OCI-LY3 (cell line): Measurements from ENCODE around the gene LAMA4.
A peak's percentile ranks its signal among the peaks of the same experiment; 100 is the strongest.

Experiments used
- H2AFZ ChIP-seq: fragments of 200-600, 300-600 bp; shearing (Covaris generic); 2 replicates; pipeline ENCODE4 v1.6.0; 2014; ENCODE audit warnings: antibody characterized with exemption, low read depth, low read length
- H3K27ac ChIP-seq: fragments of 200-600, 300-600 bp; sonication (generic); 2 replicates; pipeline ENCODE4 v1.5.1; 2014; ENCODE audit warnings: mild to moderate bottlenecking, low read length, moderate library complexity, mixed read lengths
- H3K27me3 ChIP-seq: fragments of 200-600, 300-600 bp; sonication (generic); 2 replicates; pipeline ENCODE4 v1.6.1; 2014; ENCODE audit warnings: low read depth, low read length, mixed read lengths
- H3K36me3 ChIP-seq: fragments of 200-600, 300-600 bp; sonication (generic); replicated peaks from 2 replicates; pipeline ENCODE3; 2014; ENCODE audit warnings: low read depth, low read length, mixed read lengths
- H3K4me1 ChIP-seq: fragments of 300-600, 200-600 bp; sonication (generic); 2 replicates; pipeline ENCODE4 v1.6.1; 2014; ENCODE audit warnings: low read length, mixed read lengths
- H3K4me2 ChIP-seq: fragments of 200-600, 300-600 bp; sonication (generic); 2 replicates; pipeline ENCODE4 v1.6.1; 2014; ENCODE audit warnings: low read length, mixed read lengths
- H3K4me3 ChIP-seq: fragments of 300-600, 200-600 bp; sonication (generic); 2 replicates; pipeline ENCODE4 v1.5.1; 2014; ENCODE audit warnings: antibody characterized with exemption, mild to moderate bottlenecking, low read length, moderate library complexity
- H3K79me2 ChIP-seq: fragments of 300-600, 200-600 bp; shearing (Covaris generic); 2 replicates; pipeline ENCODE4 v1.6.1; 2014; ENCODE audit warnings: mild to moderate bottlenecking, low read length, mixed read lengths
- H3K9ac ChIP-seq: fragments of 300-600, 200-600 bp; shearing (Covaris generic); 2 replicates; pipeline ENCODE4 v1.6.0; 2014; ENCODE audit warnings: mild to moderate bottlenecking, low read length, moderate library complexity
- H3K9me3 ChIP-seq: fragments of 200-600, 300-600 bp; shearing (Covaris generic); 2 replicates; pipeline ENCODE4 v1.6.1; 2014; ENCODE audit warnings: low read length, mixed read lengths; ENCODE audit not compliant: insufficient read depth
- H4K20me1 ChIP-seq: fragments of 200-600, 300-600 bp; sonication (generic); 2 replicates; pipeline ENCODE4 v1.6.1; 2016; ENCODE audit warnings: low read length, mixed read lengths; ENCODE audit not compliant: insufficient read depth
- CTCF ChIP-seq: fragments of 200-600, 300-600 bp; sonication (generic); IDR thresholded peaks from 2 replicates; pipeline ENCODE4 v1.5.1; 2014; ENCODE audit warnings: antibody characterized with exemption, low read length, low read depth
- EZH2phosphoT487 ChIP-seq: fragments of 200-600 bp; shearing (Covaris generic); IDR thresholded peaks from 2 replicates; pipeline ENCODE4 v1.6.1; 2018; ENCODE audit warnings: antibody characterized with exemption, mixed run types, low read depth

The LAMA4 gene

GRCh38 chr6:112206110-112206458 is 48.3 kb downstream of the LAMA4 start:
- Histone ChIP-seq H4K20me1 (no peaks in the 10 kb centered on the region), H2AFZ (no peak overlapping the region), H3K4me3 (no peak overlapping the region), H3K36me3 (no peaks in the 10 kb centered on the region), H3K79me2 (no peaks in the 10 kb centered on the region), H3K9ac (no peak overlapping the region), H3K27me3 (no peaks in the 10 kb centered on the region), H3K4me1 (peaks cover 24% of the 10 kb centered on the region), H3K27ac (no peak overlapping the region), H3K4me2 (no peak overlapping the region), H3K9me3 (no peaks in the 10 kb centered on the region)
- TF ChIP-seq EZH2phosphoT487: no peak
- no peak for TF ChIP-seq CTCF

- peaks cover 24% of the 10 kb centered on the region for H3K4me1 ChIP-seq
- no peaks in the 10 kb centered on the region for H3K79me2 ChIP-seq
- H3K27me3 ChIP-seq: no peaks in the 10 kb centered on the region
- H4K20me1 ChIP-seq: no peaks in the 10 kb centered on the region
- no peak overlapping the region for H3K9ac ChIP-seq
- no peak overlapping the region for H3K4me2 ChIP-seq
- H3K36me3 ChIP-seq: no peaks in the 10 kb centered on the region
- no peak overlapping the region for H3K4me3 ChIP-seq
- TF ChIP-seq EZH2phosphoT487 (no peak), CTCF (no peak)
- no peaks in the 10 kb centered on the region for H3K9me3 ChIP-seq
- no peak overlapping the region for H2AFZ ChIP-seq
- no peak overlapping the region for H3K27ac ChIP-seq
Observed at GRCh38 chr6:112205427-112206109, 48.8 kb downstream of the LAMA4 start.

- peak overlapping the region; percentile 24; the same call in 1 of the 2 replicates for H3K4me3 ChIP-seq
Observed at GRCh38 chr6:112204350-112204706, 50.0 kb downstream of the LAMA4 start.

More at GRCh38 chr6:112204350-112204706, 50.0 kb downstream of the LAMA4 start:
- H3K9me3 ChIP-seq: no peaks in the 10 kb centered on the region
- no peaks in the 10 kb centered on the region for H4K20me1 ChIP-seq
- no peak for TF ChIP-seq EZH2phosphoT487
- TF ChIP-seq CTCF: no peak
- no peaks in the 10 kb centered on the region for H3K79me2 ChIP-seq
- peak overlapping the region; percentile 19; the same call in 1 of the 2 replicates for H2AFZ ChIP-seq
- no peak overlapping the region for H3K9ac ChIP-seq
- H3K27ac ChIP-seq: peak overlapping the region; percentile 39; the same call in 1 of the 2 replicates
- peak overlapping the region; percentile 39 for H3K4me2 ChIP-seq
- H3K4me1 ChIP-seq: peaks cover 24% of the 10 kb centered on the region
- H3K36me3 ChIP-seq: no peaks in the 10 kb centered on the region
- H3K27me3 ChIP-seq: no peaks in the 10 kb centered on the region
